Activated CD8-positive, alpha-beta memory T cell treated with anti-CD3 and anti-CD28 coated beads, Interleukin-2, amount 50 U/mL, for 1 hour (primary cell): ENCODE results near the gene UBE2L6.
"Not testable (repeated sequence)": the region's sequence is repeated elsewhere in the genome, so short reads cannot be mapped to it uniquely, and the experiment has no call there.

Source experiments
- DNase-seq: peaks from one replicate; pipeline ENCODE4 v3.0.0-alpha.2; 2020; ENCODE audit errors: extremely low read depth

Gene UBE2L6

DNA sequence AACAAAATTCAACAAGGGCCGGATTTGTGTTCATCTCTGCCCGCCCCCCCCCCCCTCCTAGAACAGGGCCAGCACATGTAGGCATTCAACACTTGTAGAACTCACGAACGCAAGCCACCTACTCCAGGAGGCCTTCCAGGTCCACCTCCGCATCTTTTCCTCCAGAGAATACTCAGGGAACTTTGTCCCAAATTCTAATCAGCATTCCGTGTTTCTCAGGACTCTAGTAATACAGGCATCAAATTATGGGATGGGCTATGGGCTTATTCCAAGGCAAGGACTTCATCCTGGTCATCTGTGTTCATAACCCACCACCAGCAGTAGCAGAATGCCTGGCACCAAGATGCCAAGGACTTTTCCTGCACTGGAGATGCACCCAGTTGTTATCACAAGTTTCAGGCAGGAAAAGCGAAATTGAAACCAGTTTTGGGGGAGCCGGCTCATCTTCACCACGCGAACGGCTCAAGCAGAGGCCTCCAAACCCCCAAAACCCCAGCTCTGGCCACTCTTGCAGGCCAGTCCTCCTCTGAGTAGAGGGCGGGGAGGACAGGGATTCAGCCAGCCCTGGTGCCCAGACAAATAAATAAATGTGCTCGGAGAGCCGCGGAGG lies 462 bp downstream of the UBE2L6 start:
- no peak for DNase-seq

DNA sequence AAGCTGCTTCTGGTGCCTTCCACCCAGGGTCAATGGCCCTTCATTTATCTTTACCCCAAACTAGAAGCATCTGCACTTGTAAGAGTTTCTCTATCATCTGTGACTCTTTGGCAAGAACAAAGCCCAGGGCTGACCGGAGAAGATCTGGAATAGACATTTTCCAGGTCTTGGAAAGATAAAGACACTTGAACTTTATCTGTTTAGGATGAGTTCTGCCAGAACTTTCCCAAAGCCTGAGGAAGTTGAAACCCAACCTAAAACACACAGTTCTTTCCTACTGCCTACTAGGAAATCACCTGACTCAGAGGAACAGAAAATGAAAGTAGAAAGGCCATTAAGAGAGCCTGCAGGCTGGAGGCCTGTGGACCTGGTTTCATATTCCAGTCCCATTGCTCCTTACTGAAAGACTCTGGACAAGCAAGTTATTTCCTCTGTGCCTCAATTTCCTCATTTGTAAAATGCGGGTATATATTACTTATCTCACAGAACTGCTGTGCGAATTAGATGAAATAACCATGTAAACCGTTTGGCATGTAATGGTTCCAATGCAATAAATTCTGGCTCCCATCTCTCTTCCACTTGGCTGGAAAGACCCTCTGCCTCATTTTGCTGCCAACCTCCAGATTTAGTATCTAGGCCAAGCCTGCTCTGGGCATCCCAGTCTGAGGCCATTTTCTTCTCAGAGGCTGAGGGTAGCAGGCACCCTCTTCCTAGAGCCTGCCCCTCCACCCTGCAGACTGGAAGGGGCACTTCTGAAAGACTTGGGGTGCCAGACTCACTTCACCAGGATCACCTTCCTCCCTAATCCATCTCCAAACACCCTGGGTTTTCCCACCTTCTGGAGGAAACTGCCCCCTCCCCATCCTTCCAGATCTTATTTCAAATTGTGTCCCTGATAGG lies 1.2 kb downstream of the UBE2L6 start:
- DNase-seq = no peak

DNA sequence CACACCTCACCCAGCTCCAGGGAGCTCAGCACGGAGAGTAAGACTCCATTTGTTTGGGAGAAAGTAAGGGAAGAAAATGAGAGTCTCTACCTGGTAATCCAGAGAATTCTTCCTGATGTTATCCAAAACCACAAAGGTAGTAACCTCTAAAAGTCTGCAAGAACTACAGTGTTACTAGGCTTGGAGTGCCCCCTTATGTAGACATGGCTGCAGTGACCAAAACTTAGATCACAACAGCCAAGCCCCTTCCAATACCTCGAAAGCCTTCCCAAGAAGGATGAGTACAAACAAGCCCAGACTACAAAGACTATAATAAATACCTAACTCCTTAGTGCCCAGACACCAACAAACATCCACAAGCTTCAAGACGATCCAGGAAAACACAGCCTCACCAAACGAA lies 4.9 kb downstream of the UBE2L6 start:
- no peak for DNase-seq

DNA sequence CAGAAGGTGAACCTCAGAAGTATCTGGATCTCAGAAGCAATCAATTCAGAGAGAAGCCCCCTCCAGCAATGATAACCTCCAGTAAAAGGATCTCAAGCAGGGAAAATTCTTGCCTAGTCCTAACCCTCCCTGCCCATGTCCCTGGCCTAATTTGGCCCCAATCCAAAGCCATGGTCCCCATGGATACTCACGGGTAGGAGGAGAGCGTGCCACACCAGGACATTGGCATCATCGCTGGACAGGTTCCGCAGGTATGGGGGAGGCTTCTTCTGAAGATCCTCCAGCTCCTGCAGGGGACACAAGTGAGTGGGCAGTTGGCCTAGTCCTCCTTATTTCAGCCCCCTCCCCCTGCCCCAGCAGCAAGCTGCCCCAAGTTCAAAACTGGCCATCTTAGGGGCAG lies 7.3 kb downstream of the UBE2L6 start:
- no peak for DNase-seq

DNA sequence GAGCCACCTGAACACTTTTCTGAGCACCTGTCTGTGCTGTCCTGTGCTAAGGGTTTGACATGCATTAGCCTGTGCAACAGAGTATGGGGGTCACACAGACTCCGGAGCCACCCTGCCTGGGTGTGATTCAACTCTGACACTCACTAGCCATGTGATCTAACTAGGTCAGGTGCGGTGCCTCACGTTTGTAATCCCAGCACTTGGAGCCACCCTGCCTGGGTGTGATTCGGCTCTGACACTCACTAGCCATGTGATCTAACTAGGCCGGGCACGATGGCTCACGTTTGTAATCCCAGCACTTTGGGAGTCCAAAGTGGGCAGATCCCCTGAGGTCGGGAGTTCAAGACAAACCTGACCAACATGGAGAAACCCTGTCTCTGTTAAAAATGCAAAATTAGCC lies 11.4 kb downstream of the UBE2L6 start:
- no peak for DNase-seq

DNA sequence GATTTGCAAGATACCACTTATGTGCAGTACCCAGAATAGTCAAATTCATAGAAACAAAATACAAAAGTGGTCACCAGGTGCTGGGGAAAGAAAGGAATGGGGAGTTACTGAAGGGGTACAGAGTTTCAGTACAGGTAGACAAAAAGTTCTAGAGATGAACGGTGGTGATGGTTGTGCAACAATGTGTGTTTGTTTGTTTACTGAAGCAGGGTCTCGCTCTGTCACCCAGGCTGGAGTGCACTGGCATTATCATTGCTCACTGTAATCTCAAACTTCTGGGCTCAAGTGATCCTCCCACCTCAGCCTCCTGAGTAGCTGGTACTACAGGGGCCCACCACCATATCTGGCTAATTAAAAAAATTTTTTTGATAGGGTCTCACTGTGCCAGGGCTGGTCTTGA lies 12.1 kb downstream of the UBE2L6 start:
- no peak for DNase-seq

DNA sequence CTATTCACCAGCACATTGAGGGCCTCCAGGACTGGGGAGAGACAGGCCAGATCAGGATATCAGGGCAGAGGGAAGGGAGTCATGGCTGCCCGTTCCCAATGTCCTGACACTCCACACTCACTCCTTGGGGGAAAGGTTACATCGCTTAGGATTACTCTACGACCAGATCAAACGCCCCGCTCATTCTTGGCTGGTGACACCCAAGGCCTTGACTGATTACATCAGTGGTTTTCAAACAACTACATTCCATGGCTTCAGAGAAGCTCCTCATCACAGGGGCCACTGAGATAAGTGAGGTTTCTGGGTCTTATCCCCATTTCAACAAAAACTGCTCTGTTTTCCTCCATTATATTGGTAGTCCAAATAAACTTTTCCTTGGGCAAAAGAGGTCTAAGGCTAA lies 15.0 kb downstream of the UBE2L6 start:
- no peak for DNase-seq

DNA sequence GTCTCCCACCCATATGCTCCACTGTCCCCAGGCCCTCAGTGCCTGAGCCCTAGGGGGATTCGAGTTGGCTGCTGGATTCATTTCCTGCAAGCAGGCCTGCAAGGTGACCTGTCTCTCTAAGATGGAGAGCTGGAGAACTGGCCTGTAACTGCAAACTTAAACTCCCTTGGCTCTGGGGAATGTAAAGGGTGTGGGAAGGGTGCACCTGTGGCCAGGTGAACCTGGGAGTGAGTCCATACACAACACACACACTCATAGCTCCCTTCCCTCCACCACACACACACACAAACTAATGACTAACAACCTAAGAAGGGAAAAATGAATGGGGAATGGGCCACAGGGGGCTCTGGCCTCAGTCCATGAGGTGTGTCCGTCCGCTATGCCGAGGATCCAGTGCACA lies 15.5 kb downstream of the UBE2L6 start:
- DNase-seq = no peak

DNA sequence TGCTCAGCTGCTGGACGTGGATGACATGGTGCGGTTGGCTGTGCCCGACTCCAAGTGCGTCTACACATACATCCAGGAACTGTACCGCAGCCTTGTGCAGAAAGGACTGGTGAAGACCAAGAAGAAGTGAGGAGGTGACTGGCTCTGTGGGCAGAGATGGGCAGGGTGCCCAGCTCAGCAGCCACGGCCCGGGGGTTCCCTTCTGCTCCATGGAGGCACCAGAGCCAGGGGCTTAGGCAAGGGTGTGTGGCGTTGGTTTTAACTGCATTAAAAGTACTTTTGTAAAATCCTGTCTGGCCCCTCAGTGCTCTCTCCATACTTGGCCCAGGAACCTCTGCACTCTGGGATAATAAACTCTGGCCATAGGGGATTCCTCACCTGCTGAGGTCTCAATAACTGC lies 17.5 kb downstream of the UBE2L6 start:
- DNase-seq = no peak

DNA sequence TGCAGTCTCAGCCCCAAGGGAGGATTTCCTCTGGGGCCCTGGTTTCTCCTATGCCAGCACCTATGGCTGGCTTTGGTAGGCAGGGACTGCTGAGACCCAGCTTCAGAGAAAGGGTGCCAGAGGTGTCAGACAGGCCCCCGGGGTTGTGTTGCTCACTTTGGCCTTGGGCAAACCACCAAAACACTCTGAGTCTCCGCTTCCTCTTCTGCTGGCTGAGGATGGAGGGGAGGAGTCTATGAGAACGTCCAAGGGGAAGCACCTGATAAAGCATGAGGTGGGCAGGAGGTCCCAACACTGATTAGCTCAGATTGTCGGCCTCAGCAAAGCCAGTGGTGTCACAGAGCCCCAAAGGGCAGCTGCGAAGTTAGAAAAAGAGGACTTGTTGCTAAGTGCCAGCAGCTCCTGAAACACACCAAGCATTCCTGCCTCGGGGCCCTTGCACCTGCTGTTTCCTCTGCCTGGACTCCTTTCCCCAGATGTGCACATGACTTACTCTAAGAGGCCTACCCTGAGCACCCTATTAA lies 19.6 kb downstream of the UBE2L6 start:
- DNase-seq = no peak

DNA sequence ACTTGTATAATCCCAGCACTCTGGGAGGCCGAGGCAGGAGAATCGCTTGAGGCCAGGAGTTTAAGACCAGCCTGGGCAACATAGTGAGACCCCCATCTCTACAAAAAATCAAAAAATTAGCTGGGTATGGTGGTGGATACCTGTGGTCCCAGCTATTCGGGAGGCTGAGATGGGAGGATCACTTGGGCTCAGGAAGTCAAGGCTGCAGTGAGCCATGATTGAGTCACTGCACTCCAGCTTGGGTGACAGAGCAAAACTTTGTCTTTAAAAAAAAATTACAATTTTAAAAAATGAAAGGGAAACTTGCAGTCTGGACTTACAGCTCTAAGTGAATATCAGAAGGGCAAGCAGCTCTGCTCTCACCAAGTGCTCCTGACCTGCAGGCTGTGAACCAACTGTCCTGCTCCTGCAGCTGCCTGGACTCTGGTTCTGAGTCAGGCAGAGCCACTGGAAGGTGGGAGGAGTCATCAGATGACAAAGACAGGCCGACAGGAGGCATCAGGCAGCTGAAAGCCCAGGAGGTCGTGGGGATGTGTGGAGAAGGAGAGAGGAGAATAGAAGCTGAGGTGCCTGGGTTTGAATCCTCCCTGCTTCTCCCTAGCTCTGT lies 20.5 kb downstream of the UBE2L6 start:
- no peak for DNase-seq

DNA sequence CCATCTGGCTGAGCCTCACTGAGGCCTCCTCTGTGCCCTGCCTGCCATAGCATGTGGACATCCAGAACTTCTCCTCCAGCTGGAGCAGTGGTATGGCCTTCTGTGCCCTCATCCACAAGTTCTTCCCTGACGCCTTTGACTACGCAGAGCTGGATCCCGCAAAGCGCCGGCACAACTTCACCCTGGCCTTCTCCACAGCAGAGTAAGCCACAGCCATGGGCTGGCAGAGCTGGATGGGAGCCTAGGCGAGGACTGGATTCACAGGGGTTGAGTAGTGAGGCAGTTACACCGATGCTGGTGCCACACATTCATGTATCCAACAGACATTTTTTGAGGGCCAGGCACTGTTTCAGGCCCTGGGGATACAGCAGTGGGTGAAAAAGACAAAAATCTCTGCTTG lies 21.0 kb downstream of the UBE2L6 start:
- no peak for DNase-seq

DNA sequence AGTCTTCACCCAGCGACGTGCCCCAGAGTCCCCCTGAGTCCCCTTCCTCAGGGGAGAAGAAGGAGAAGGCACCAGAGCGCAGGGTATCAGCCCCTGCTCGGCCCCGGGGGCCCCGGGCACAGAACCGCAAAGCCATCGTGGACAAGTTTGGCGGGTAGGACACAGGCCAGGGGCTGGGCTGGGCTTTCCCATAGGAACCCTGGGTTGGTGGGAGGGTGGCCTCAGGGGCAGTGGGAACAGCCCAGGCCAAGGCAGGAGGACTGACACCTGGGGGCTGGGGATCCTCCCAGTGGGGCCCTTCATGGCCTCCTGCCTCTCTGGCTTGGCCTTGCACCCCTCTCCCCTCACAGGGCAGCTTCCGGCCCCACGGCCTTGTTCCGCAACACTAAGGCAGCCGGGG lies 21.6 kb downstream of the UBE2L6 start:
- DNase-seq = no peak

DNA sequence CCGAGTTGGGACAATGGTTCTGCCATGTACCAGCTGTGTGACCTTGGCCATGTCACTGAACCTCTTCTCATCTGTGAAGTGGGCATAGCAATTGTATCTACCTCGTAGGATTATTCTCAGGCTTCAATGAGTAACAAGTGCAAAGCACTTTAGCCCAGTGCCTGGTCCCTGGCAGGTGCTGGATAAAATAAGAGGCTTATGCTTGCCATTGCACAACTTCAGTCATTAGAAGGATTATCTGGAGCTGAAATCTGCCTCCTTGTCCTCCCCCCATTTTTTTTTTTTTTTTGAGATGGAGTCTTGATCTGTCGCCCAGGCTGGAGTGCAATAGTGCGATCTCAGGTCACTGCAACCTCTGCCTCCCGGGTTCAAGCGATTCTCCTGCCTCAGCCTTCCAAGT lies 22.9 kb downstream of the UBE2L6 start:
- no peak for DNase-seq

DNA sequence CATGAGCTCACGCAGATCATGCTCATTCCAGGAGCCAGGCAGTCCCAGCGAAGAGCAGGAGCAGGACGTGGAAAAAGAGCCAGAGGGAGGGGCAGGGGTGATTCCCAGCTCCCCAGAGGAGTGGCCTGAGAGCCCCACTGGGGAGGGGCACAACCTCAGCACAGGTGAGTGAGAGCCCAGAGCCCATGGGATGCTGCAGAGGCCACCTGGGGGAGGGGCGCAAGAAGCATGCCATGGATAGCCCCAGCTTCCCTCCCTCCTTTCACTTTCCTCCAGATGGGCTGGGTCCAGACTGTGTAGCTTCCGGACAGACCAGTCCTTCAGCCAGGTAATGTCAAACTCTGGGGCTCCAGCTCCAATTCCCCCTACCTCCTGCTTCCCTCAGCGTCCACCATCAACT lies 23.9 kb downstream of the UBE2L6 start:
- DNase-seq = no peak

DNA sequence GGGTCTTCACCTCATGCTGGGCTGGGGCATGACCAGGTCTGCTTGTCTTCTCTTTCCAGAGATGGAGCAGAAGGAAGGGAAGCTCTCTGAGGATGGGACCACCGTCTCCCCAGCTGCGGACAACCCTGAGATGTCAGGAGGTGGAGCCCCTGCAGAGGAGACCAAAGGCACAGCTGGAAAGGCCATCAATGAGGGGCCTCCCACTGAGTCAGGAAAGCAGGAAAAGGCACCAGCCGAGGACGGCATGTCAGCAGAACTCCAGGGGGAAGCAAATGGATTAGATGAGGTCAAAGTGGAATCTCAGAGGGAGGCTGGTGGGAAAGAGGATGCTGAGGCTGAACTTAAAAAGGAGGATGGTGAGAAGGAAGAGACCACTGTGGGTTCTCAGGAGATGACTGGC lies 24.9 kb downstream of the UBE2L6 start:
- DNase-seq = no peak

DNA sequence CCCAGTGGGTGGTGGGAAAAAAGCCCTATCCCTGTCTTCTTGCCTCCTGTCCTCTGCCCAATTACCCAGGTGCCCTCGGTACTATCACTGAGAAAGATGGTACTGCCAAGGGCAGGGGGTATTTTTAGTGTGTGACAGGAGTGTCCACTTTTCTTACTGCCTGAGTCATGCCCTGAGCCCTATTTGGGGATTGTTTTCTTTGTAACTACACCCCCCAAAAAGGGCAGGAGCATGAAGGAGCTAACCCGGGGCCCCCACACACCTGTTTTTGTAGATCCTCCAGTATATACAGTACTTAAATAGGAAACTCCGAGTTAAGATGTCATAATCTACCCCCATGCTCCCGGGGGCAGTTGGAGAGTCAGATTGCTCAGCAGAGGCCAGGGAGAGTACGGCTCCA lies 26.3 kb downstream of the UBE2L6 start:
- no peak for DNase-seq

DNA sequence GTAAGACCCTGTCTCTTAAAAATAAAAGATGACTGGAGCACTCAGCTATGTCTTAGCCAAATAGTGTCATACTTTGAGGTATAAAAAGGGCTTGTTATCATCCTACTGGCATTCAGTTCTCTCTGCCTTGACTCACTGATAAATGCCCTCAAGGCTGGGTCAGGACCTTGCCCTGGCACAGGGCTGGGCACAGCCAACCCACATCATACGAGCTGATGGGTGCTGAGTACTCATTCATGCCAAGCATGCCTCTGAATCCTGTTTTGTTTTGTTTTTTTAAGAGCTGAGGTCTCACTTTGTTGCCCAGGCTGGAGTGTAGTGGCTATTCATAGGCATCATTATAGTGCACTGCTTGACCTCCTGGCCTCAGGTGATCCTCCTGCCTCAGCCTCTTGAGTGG lies 28.1 kb downstream of the UBE2L6 start:
- no peak for DNase-seq

DNA sequence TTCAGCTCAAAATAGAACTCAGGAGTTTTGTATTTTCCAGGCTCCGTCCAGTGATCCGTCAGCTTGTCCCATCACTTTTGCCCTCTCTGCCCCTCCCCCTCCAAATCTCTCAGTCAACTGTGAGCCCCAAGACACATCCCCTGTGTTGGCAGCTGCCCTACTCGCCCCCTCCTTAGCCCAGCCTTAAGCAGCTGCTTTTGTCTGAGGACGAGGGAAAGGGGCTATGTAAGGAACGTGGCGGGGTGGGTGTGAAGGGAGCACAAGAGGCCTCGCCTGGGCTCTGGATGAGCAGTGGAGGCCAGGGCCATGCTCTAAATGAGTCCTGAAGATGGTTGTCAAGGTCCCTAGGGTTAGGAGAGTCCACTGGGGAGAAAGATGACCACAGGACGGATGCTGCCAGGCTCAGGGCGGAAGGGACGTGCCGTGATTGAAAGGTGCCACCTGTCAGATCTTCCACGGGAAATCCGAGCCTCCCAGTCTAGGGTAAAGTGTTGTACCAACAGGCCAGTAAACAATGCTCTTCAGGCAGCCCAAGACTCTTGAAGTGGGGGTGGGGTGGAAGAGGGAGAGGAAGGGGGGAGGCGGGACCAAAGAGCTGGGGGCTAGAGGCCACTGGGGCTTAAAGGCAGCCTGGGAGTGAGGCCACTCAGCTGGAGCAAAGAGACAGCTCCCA lies 30.4 kb downstream of the UBE2L6 start, which contains the start of gene SMTNL1:
Gene SMTNL1, plus strand, starts transcription at position 649 of the 673 bp plus-strand sequence. CDS start 5,048 bp downstream, outside the sequence.
- DNase-seq = no peak

DNA sequence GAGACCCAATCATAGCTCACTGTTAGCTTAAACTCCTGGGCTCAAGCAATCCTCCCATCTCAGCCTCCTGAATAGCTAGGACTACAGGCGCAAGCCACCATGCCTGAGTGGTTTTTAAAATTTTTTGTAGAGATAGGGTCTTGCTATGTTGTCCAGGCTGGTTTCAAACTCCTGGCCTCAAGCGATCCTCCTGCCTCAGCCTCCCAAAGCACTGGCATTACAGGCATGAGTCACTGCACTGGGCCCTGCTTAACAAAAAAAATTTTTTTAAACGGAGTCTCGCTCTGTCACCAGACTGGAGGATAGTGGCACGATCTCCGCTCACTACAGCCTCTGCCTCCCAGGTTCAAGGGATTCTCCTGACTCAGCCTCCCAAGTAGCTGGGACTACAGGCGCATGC lies 33.0 kb downstream of the UBE2L6 start:
- not testable (repeated sequence) for DNase-seq

DNA sequence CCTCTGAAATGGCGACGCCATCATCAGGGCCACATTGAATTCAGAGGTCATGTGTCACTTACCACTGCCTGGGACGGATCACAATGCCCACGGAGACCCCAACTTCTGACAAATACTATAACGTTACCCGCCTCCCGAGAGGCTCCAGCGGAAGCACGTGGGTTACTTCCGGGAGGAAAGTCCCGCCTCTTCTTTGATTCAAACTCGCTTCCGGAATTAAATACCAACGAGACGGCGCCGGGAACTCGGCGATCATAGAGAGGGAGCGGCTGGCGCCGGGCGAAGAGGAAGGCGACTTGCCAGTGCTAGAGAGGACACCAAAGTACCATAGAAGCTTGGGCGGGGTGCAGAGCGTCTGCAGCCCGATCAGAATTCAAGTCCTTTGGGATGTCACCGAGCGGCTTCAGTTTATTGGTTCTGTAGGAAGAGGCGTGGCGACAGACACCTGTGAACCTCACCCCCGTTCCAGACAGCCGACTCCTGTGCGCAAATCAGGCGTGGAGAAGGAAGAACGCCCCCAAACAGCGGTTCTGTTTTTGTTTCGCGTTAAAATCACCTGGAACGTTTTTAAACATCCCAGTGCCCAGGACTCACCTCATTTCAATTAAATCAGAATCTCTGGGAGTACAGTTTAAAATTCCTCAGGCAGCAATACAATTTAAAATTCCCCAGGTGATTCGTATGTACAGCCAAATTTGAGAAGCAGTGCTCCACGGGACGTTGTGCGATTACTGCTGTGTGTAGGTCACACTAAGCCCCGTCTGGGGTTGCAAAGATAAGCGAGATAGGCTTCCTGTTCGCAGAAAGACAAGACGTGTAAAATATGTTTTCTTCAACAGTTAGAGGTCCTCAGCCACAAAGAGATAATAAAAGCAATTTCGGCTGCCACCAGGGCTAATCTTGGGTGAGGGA lies 36.6 kb downstream of the UBE2L6 start, which contains the start of gene TIMM10:
Gene TIMM10, minus strand, starts transcription at position 159 of the 912 bp plus-strand sequence. CDS start 565 bp downstream, outside the sequence.
- peak; percentile 86 for DNase-seq
